ENCODE results near the gene TIMM50.
A peak's percentile ranks its signal among the peaks of the same experiment; 100 is the strongest.
"Not testable (repeated sequence)": the region's sequence is repeated elsewhere in the genome, so short reads cannot be mapped to it uniquely, and the experiment has no call there.

TIMM50 gene

DNA sequence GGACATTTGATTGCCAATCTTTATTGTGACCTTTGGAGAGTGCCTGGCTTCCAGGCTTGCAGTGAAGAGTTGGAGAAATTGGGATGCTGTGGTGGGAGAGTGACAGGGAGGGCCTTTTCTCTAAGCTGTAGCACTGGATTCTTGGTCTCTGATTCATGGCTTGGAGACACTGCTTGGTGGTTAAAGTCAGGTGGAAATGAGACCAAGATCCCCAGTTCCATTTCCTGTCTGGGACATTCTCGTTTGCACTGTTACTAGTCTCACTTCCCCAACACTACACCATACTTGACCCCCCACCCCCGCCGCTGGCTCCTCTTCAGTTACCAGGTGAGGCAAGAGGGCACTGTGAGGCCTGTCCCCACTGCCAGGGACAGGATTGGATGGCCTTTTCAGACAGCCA lies 32.4 kb upstream of the TIMM50 start:
- TF ChIP-seq, protein P1, sequence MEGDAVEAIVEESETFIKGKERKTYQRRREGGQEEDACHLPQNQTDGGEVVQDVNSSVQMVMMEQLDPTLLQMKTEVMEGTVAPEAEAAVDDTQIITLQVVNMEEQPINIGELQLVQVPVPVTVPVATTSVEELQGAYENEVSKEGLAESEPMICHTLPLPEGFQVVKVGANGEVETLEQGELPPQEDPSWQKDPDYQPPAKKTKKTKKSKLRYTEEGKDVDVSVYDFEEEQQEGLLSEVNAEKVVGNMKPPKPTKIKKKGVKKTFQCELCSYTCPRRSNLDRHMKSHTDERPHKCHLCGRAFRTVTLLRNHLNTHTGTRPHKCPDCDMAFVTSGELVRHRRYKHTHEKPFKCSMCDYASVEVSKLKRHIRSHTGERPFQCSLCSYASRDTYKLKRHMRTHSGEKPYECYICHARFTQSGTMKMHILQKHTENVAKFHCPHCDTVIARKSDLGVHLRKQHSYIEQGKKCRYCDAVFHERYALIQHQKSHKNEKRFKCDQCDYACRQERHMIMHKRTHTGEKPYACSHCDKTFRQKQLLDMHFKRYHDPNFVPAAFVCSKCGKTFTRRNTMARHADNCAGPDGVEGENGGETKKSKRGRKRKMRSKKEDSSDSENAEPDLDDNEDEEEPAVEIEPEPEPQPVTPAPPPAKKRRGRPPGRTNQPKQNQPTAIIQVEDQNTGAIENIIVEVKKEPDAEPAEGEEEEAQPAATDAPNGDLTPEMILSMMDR (conservative IDR thresholded peaks at IDR 0.05; ENCODE audit: control insufficient read depth, insufficient read depth, low read depth, low read length), result no peak
- no peak overlapping the region for H3K4me3 ChIP-seq (ENCODE audit: control insufficient read depth, low read depth, low read length)
- DNase-seq (ENCODE audit: low read depth), result peak; percentile 30

DNA sequence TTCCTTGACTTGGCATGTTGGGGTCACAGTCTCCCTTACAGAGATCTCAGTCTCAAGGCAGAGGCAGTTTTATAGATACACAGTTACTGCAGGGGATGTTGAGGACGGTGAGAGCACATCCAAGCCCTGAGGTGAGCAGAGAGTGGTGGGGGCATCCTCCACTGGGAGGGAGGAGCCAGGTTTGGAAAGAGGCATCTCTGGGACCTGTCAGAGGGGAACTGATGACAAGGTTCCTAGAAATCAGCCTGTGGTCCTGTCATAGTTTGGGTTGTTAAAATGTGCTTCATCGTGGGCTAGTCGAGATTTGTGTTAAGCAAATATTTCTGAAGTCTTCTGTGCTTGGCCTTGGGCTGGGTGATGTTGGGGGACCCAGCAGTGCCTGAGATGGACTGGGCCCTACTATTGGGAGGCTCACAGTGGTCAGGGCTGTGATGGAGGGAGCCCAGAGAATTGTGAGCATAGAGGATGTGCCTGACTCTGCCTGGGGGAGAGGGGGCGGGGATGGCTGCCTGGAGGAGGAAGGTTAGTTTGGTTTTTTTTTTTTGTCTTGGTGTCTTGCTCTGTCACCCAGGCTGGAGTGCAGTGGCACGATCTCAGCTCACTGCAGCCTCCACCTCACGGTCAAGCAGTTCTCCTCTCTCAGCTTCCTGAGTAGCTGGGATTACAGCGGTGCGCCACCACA lies 31.4 kb upstream of the TIMM50 start:
- TF ChIP-seq, protein P1 (conservative IDR thresholded peaks at IDR 0.05; ENCODE audit: control insufficient read depth, insufficient read depth, low read depth, low read length), result no peak
- no peak overlapping the region for H3K4me3 ChIP-seq (ENCODE audit: control insufficient read depth, low read depth, low read length)
- no peak for DNase-seq (ENCODE audit: low read depth)

DNA sequence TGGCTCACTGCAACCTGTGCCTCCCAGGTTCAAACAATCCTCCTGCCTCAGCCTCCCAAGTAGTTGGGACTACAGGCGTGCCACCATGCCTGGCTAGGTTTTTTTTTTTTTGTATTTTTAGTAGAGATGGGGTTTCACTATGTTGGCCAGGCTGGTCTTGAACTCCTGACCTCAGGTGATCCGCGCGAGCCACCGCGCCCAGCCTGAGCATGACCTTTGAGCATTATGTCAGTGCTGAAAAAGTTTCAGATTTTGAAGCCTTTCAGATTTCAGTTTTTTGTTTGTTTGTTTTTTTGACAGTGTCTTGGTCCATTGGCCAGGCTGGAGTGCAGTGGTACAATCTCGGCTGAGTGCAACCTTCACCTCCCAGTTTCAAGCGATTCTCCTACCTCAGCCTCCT lies 29.4 kb upstream of the TIMM50 start:
- not testable (repeated sequence) for H3K4me3 ChIP-seq (ENCODE audit: control insufficient read depth, low read depth, low read length); DNase-seq (ENCODE audit: low read depth)

DNA sequence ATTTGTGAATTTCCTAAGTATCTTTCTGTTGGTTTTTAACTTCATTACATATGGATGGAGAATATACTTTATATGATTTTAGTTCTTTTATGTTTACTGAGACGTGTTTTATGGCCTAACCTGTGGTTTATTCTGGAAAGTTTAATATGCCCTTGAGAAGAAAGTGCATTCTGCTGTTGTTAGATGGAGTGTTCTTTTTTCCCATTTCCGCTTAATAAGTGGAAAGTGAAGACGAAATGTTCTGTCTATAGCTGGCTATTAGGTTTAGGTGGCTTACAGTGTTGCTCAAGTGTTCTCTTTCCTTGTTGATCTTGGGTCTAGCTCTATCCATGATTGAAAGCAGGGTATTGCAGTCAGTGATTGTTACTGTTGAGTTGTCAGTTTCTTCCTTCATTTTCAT lies 17.2 kb upstream of the TIMM50 start:
- DNase-seq (ENCODE audit: low read depth), result no peak
- TF ChIP-seq, protein P1 (conservative IDR thresholded peaks at IDR 0.05; ENCODE audit: control insufficient read depth, insufficient read depth, low read depth, low read length), result no peak
- no peak overlapping the region for H3K4me3 ChIP-seq (ENCODE audit: control insufficient read depth, low read depth, low read length)

DNA sequence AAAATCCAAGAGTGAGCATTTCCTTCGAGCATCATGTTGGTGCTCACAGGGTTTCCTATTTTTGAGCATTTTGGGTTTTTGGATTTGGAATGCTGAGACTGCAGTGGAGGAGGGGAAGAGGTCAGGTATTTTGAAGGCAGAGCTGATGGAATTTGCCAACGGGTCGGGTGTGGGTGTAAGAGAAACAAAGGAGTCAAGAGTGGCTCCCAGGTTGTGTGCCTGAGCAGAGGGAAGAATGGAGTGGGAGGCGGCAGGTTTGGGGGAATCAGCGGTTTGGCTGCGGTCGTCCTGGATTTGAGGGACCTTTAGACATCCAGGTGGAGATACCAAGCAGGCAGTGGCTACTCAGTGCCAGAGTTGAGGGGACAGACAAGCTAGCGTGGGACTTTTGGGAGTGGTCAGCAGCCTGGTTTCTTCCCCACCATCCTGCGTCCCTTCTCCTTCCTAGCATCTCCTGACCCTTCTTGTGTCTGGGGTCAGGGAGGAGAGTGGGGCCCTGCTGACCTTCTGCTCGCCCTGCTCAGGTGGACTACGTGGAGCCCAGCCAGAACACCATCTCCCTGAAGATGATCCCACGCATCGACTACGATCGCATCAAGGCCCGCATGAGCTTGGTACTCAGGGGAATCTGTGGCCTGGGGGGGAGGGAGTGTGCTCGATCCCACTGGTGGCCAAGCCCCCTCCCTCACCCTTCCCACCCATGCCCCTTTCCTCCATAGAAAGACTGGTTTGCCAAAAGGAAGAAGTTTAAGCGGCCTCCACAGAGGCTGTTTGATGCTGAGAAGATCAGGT lies 14.5 kb upstream of the TIMM50 start:
- TF ChIP-seq, protein P1 (conservative IDR thresholded peaks at IDR 0.05; ENCODE audit: control insufficient read depth, insufficient read depth, low read depth, low read length), result no peak
- H3K4me3 ChIP-seq (ENCODE audit: control insufficient read depth, low read depth, low read length), result no peak overlapping the region
- DNase-seq (ENCODE audit: low read depth), result no peak

DNA sequence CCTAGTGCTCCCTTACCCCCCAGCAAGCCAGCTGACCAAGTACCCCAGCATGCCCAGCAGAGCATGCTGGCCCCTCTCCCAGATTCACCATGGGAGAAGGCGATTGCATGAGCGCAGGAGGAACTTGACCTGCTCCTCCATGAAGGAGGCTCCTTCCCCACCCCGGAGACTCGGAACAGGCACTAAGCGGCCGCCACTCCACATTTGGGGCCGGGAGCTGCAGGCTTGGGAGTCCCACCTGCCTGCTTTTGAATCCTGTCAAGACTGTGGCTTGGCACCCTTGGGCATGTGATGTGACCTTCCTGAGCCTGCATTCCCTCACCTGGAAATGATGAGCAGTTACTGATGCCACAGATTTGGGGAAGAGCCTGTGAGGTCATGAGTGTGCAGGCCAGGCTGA lies 12.7 kb upstream of the TIMM50 start:
- no peak overlapping the region for H3K4me3 ChIP-seq (ENCODE audit: control insufficient read depth, low read depth, low read length)
- TF ChIP-seq, protein P1 (conservative IDR thresholded peaks at IDR 0.05; ENCODE audit: control insufficient read depth, insufficient read depth, low read depth, low read length), result no peak
- DNase-seq (ENCODE audit: low read depth), result no peak

DNA sequence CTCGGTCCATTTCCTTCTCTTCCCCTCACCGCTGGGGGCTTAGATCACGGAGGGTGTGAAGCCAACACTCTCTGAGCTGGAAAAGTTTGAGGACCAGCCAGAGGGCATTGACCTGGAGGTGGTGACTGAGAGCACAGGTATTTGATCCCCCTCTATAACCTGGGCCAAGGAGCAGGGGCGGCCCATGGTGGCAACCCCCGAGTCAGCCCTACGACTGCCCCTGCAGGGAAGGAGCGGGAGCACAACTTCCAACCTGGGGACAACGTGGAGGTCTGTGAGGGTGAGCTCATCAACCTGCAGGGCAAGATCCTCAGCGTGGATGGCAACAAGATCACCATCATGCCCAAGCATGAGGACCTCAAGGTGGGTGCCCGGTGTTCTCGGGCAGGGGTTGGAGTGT lies 11.6 kb upstream of the TIMM50 start:
- no peak overlapping the region for H3K4me3 ChIP-seq (ENCODE audit: control insufficient read depth, low read depth, low read length)
- TF ChIP-seq, protein P1 (conservative IDR thresholded peaks at IDR 0.05; ENCODE audit: control insufficient read depth, insufficient read depth, low read depth, low read length), result no peak
- DNase-seq (ENCODE audit: low read depth), result no peak
